HEK293 (cell line): ENCODE measurements around the gene TAC3.

ENCODE experiments used
- CTCF ChIP-seq: fragments of 450-650 bp; formaldehyde crosslinking; IDR thresholded peaks from 2 replicates; pipeline ENCODE4 v1.5.1; 2016; ENCODE audit warnings: missing biosample characterization, missing genetic modification characterization
- PRDM1 ChIP-seq: fragments of 450-650 bp; formaldehyde crosslinking; IDR thresholded peaks from 2 replicates; pipeline ENCODE4; 2016; ENCODE audit warnings: missing biosample characterization, missing genetic modification characterization
- REPIN1 ChIP-seq: fragments of 450-650 bp; formaldehyde crosslinking; IDR thresholded peaks from 2 replicates; pipeline ENCODE4 v1.5.1; 2017; ENCODE audit warnings: missing biosample characterization, missing genetic modification characterization, low read depth
- REST ChIP-seq: fragments of 450-650 bp; formaldehyde crosslinking; IDR thresholded peaks from 2 replicates; pipeline ENCODE4 v1.5.1; 2016; ENCODE audit warnings: missing biosample characterization, missing genetic modification characterization
- YY1 ChIP-seq: fragments of 450-650 bp; formaldehyde crosslinking; IDR thresholded peaks from 2 replicates; pipeline ENCODE4 v1.5.1; 2018; ENCODE audit warnings: missing biosample characterization, missing genetic modification characterization
- ZBTB1 ChIP-seq: fragments of 450-650 bp; formaldehyde crosslinking; IDR thresholded peaks from 2 replicates; pipeline ENCODE4 v1.5.1; 2016; ENCODE audit warnings: missing biosample characterization, missing genetic modification characterization
- ZNF138 ChIP-seq: fragments of 450-650 bp; formaldehyde crosslinking; IDR thresholded peaks from 2 replicates; pipeline ENCODE4 v1.5.1; 2016; ENCODE audit warnings: missing biosample characterization, missing genetic modification characterization, borderline replicate concordance
- ZNF146 ChIP-seq: fragments of 450-650 bp; formaldehyde crosslinking; IDR thresholded peaks from 2 replicates; pipeline ENCODE4 v1.5.1; 2016; ENCODE audit warnings: missing biosample characterization, missing genetic modification characterization
- ZNF274 ChIP-seq, 2 experiments: fragments of 200-500 bp in 1 of 2; fragments of 450-650 bp in 1 of 2; sonication (Bioruptor generic) in 1 of 2; formaldehyde crosslinking in 1 of 2; IDR thresholded peaks; 2 replicates each; pipeline versions ENCODE4 v1.5.1 to v1.6.1; 2014 to 2016; ENCODE audit warnings: borderline replicate concordance in 1 of 2, inconsistent platforms in 1 of 2, low read length in 1 of 2, missing biosample characterization in 1 of 2, missing genetic modification characterization in 1 of 2
- ZNF362 ChIP-seq: fragments of 450-650 bp; formaldehyde crosslinking; IDR thresholded peaks from 2 replicates; pipeline ENCODE4 v1.5.1; 2016; ENCODE audit warnings: missing biosample characterization, missing genetic modification characterization
- ZNF513 ChIP-seq: fragments of 450-650 bp; IDR thresholded peaks from 2 replicates; pipeline ENCODE4 v1.5.1; 2018; ENCODE audit warnings: missing biosample characterization, missing genetic modification characterization
- ZNF629 ChIP-seq: fragments of 450-650 bp; formaldehyde crosslinking; IDR thresholded peaks from 2 replicates; pipeline ENCODE4 v1.5.1; 2017; ENCODE audit warnings: missing biosample characterization, missing genetic modification characterization

- TF ChIP-seq ZNF629 (tag by site-specific recombination) (no peak), CTCF (tag by site-specific recombination) (no peak), ZNF138 (no peak), YY1 (no peak), ZNF362 (tag by site-specific recombination) (no peak), ZNF513 (no peak), ZBTB1 (tag by site-specific recombination) (no peak), REST (tag by site-specific recombination) (no peak), ZNF274 (IDR thresholded peaks at IDR 0.05; ENCODE audit: low read length) (no peak), ZNF274 (tag by site-specific recombination; IDR thresholded peaks at IDR 0.05; ENCODE audit: borderline replicate concordance) (no peak), PRDM1 (no peak), REPIN1 (no peak), ZNF146 (tag by site-specific recombination) (no peak)
Measured at GRCh38 chr12:56991319-56992246, 24.7 kb downstream of the TAC3 start.
